Liver (tissue), 9 donors: ENCODE results near the gene SENP7. TPM values are rescaled to one million over a fixed set of nuclear protein-coding genes. Genes with fewer than 3 reads are reported as not detected.

ENCODE experiments used
- DNase-seq: peaks from one replicate; pipeline ENCODE4 v3.0.0-alpha.2; 2017; ENCODE audit warnings: low spot score
- H3K27ac ChIP-seq, 2 donors: one replicate each; pipeline ENCODE4 v1.7.0; 2013; ENCODE audit warnings: inconsistent platforms in 2 of 2, low read length in 2 of 2, control low read depth in 1 of 2, low read depth in 1 of 2, mild to moderate bottlenecking in 1 of 2
- H3K27me3 ChIP-seq, 4 donors: one replicate each; pipeline versions ENCODE4 v1.6.1 to v1.7.0; 2013; ENCODE audit warnings: low read length in 3 of 4, inconsistent platforms in 1 of 4, mild to moderate bottlenecking in 1 of 4, moderate library complexity in 1 of 4; ENCODE audit not compliant: control insufficient read depth in 4 of 4, insufficient read depth in 4 of 4
- H3K36me3 ChIP-seq, 4 donors: one replicate each; pipeline versions ENCODE4 v1.6.1 to v1.7.0; 2013; ENCODE audit warnings: low read length in 3 of 4, mild to moderate bottlenecking in 3 of 4, low read depth in 1 of 4, moderate library complexity in 1 of 4; ENCODE audit not compliant: control insufficient read depth in 4 of 4, insufficient read depth in 3 of 4
- H3K4me1 ChIP-seq, 4 donors: one replicate each; pipeline versions ENCODE4 v1.6.1 to v1.7.0; 2013; ENCODE audit warnings: low read length in 3 of 4, mild to moderate bottlenecking in 3 of 4, moderate library complexity in 1 of 4; ENCODE audit not compliant: control insufficient read depth in 4 of 4, insufficient read depth in 4 of 4
- H3K4me3 ChIP-seq, 3 donors: one replicate each; pipeline versions ENCODE4 v1.6.1 to v1.7.0; 2013; ENCODE audit warnings: low read length in 3 of 3, control low read depth in 1 of 3, low read depth in 1 of 3, mild to moderate bottlenecking in 1 of 3
- H3K9ac ChIP-seq, 2 donors: one replicate each; pipeline ENCODE4 v1.7.0; 2013; ENCODE audit warnings: low read length in 2 of 2, mild to moderate bottlenecking in 2 of 2, moderate library complexity in 2 of 2, control low read depth in 1 of 2, low read depth in 1 of 2
- H3K9me3 ChIP-seq, 4 donors: one replicate each; pipeline versions ENCODE4 v1.6.1 to v1.7.0; 2013; ENCODE audit warnings: low read length in 3 of 4; ENCODE audit not compliant: control insufficient read depth in 4 of 4
- FOXA1 ChIP-seq: IDR thresholded peaks from 2 replicates; pipeline ENCODE4 v1.6.1; 2016; ENCODE audit warnings: antibody characterized with exemption
- GABPA ChIP-seq, 2 donors: IDR thresholded peaks in 1 of 2; conservative IDR thresholded peaks in 1 of 2; 2 replicates each; pipeline ENCODE4 v1.6.1; 2016; ENCODE audit warnings: antibody characterized with exemption in 2 of 2, mild to moderate bottlenecking in 1 of 2, moderate library complexity in 1 of 2
- HNF4A ChIP-seq, 2 donors: conservative IDR thresholded peaks; 2 replicates each; pipeline ENCODE4 v1.6.1; 2016; ENCODE audit warnings: antibody characterized with exemption in 2 of 2, mild to moderate bottlenecking in 2 of 2
- HNF4G ChIP-seq: IDR thresholded peaks from 2 replicates; pipeline ENCODE4 v1.6.1; 2016; ENCODE audit warnings: antibody characterized with exemption
- JUND ChIP-seq, 2 donors: IDR thresholded peaks; 2 replicates each; pipeline ENCODE4 v1.6.1; 2016; ENCODE audit warnings: antibody characterized with exemption in 2 of 2
- NR2F2 ChIP-seq: IDR thresholded peaks from 2 replicates; pipeline ENCODE4 v1.6.1; 2016; ENCODE audit warnings: antibody characterized with exemption
- RAD21 ChIP-seq, 2 donors: IDR thresholded peaks; 2 replicates each; pipeline ENCODE4 v1.6.1; 2016; ENCODE audit warnings: antibody characterized with exemption in 2 of 2, mild to moderate bottlenecking in 2 of 2
- RXRA ChIP-seq, 2 donors: IDR thresholded peaks; 2 replicates each; pipeline ENCODE4 v1.6.1; 2017 to 2018; ENCODE audit warnings: antibody characterized with exemption in 2 of 2, mild to moderate bottlenecking in 1 of 2
- SP1 ChIP-seq: IDR thresholded peaks from 2 replicates; pipeline ENCODE4 v1.6.1; 2018; ENCODE audit warnings: antibody characterized with exemption, mild to moderate bottlenecking
- TAF1 ChIP-seq: conservative IDR thresholded peaks from 2 replicates; pipeline ENCODE4 v1.6.1; 2016; ENCODE audit warnings: antibody characterized with exemption, mild to moderate bottlenecking
- YY1 ChIP-seq: IDR thresholded peaks from 2 replicates; pipeline ENCODE4 v1.6.1; 2016; ENCODE audit warnings: antibody characterized with exemption, mild to moderate bottlenecking
- WGBS: extraction: QIAGEN DNeasy Blood & Tissue Kit; methylation state at CpG from one replicate; pipeline ENCODE4 v1.1.7; 2013; 5-methylcytosine and 5-hydroxymethylcytosine counted together
- polyA plus RNA-seq, 2 donors: library from polyadenylated mRNA; stranded (reverse) in 1 of 2; unstranded in 1 of 2; fragments of 200-250 nt in 1 of 2; fragments of >200 nt in 1 of 2; fragmentation: Nextera tagmentation in 1 of 2; extraction: Ambion mirVana in 1 of 2; gene quantifications; one replicate each; pipeline versions ENCODE4 v1.2.1 to v1.2.3, GENCODE V29; 2013 to 2015
- total RNA-seq, 2 donors: library from RNA; depleted of rRNA; stranded (reverse); fragments of >200 nt; gene quantifications; one replicate each; pipeline ENCODE4 v1.2.3, GENCODE V29; 2014
- TF ChIP-seq, protein P1 (sequence below): fragments of 150-350 bp; IDR thresholded peaks from 2 replicates; pipeline ENCODE4 v1.5.1; 2017; ENCODE audit warnings: improper control_type of control experiment, low read depth, low read length; ENCODE audit not compliant: missing input control
- TF ChIP-seq, protein P2 (sequence below): IDR thresholded peaks from 2 replicates; pipeline ENCODE4 v1.6.1; 2016; ENCODE audit warnings: antibody characterized with exemption
- TF ChIP-seq, protein P3 (sequence below): IDR thresholded peaks from 2 replicates; pipeline ENCODE4 v1.6.1; 2016; ENCODE audit warnings: antibody characterized with exemption
- donor health status: healthy.
- donor health status: healthy.
- donor health status: healthy.
- donor health status: healthy.
- donor health status: healthy.

SENP7 gene
- total and polyA plus RNA-seq, 4 donors, result 1.9 to 18.5 (median 6.8) TPM

DNA sequence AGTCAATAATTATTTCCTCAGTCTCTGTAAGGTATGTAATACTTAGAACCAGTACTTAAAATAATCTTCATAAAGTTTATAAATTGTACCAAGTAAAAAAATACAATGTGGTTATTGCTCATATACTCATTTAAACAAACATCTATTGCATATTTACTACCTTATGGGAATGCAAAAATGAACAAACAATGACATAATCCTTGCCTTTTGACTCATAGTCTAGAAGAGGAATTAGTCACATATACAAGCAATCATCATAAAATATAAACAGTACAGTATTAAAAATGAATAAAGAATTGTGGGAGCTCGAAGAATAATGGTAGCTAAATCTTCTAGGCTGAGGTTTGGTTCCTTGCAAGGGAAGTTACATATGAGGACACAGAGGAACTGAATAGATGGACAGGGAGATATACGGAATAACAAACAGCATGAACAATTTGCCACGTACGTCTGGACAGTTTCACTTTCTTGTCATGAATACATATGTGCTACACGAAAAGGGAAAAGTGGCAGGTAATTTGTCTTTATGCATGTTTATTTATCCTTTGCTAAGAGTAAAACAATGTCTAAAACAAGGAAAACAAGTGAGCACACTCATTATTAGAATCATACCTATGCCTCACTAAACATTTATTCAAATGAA lies 209.8 kb downstream of the SENP7 start:
- DNase-seq, result no peak
- Histone ChIP-seq H3K9me3 (peaks cover 0 to 6% (median 1%) of the 10 kb centered on the region in 4 donors), H3K27me3 (no peaks in the 10 kb centered on the region), H3K9ac (no peak overlapping the region), H3K4me1 (no peaks in the 10 kb centered on the region), H3K4me3 (no peak overlapping the region), H3K27ac (no peak overlapping the region), H3K36me3 (no peaks in the 10 kb centered on the region)
- TF ChIP-seq SP1 (no peak), YY1 (no peak)
- 77% methylated on average over 5 of the region's 5 CpGs for WGBS

DNA sequence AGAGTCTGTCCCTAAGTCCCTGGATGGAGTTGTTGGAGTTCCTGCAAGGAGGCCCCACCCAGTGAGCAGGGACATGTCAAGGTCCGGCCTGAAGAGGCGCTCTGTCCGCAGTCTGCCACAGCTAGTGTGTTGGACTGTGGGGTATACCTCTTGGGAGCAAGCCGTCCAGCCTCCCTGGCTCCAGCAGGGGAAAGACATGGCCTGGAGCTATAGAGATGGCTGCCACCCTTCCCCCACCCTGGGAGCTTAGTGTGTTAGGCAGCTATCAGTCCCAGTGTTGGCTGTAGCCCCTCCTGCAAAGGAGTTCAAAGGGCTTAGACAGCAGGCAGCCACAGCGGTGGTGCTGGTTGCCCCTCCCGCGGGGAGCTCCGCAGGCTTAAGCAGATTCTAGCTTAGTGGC lies 212.9 kb downstream of the SENP7 start:
- Histone ChIP-seq H3K27ac (no peak overlapping the region), H3K9ac (no peak overlapping the region), H3K27me3 (no peaks in the 10 kb centered on the region), H3K9me3 (no peaks in the 10 kb centered on the region), H3K4me3 (no peak overlapping the region), H3K36me3 (no peaks in the 10 kb centered on the region), H3K4me1 (no peaks in the 10 kb centered on the region)
- TF ChIP-seq YY1 (no peak), FOXA1 (no peak), TAF1 (no peak), NR2F2 (no peak), SP1 (no peak), RXRA (IDR thresholded peaks at IDR 0.05) (no peak), GABPA (IDR thresholded peaks at IDR 0.05 in 1 of 2, conservative IDR thresholded peaks at IDR 0.05 in 1 of 2) (no peak), JUND (IDR thresholded peaks at IDR 0.05) (no peak), HNF4A (conservative IDR thresholded peaks at IDR 0.05) (no peak), RAD21 (IDR thresholded peaks at IDR 0.05) (no peak), HNF4G (no peak)
- TF ChIP-seq, protein P1, sequence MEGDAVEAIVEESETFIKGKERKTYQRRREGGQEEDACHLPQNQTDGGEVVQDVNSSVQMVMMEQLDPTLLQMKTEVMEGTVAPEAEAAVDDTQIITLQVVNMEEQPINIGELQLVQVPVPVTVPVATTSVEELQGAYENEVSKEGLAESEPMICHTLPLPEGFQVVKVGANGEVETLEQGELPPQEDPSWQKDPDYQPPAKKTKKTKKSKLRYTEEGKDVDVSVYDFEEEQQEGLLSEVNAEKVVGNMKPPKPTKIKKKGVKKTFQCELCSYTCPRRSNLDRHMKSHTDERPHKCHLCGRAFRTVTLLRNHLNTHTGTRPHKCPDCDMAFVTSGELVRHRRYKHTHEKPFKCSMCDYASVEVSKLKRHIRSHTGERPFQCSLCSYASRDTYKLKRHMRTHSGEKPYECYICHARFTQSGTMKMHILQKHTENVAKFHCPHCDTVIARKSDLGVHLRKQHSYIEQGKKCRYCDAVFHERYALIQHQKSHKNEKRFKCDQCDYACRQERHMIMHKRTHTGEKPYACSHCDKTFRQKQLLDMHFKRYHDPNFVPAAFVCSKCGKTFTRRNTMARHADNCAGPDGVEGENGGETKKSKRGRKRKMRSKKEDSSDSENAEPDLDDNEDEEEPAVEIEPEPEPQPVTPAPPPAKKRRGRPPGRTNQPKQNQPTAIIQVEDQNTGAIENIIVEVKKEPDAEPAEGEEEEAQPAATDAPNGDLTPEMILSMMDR, result no peak
- TF ChIP-seq, protein P2, sequence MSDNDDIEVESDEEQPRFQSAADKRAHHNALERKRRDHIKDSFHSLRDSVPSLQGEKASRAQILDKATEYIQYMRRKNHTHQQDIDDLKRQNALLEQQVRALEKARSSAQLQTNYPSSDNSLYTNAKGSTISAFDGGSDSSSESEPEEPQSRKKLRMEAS, result no peak
- TF ChIP-seq, protein P3, sequence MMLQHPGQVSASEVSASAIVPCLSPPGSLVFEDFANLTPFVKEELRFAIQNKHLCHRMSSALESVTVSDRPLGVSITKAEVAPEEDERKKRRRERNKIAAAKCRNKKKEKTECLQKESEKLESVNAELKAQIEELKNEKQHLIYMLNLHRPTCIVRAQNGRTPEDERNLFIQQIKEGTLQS, result no peak
- DNase-seq, result no peak
- 81% methylated on average over 8 of the region's 8 CpGs for WGBS

DNA sequence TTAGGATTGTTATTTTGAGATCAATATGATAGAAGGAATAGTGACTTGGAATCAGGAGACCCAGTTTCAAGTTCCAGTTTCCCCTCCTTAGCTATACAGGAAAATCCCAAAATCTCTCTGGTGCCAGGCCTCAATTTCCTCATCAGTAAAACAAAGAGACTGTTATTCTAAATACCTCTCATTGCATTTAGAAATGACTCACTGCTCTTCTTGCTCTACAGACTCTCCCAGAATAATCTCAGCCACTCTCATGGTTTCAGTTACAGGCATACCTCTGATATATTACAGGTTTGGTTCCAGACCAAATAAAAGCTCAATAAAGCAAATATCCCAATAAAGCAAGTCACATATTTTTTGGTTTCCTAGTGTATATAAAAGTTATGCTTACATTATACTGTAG lies 221.0 kb downstream of the SENP7 start:
- H3K4me1 ChIP-seq, result no peaks in the 10 kb centered on the region
- H3K36me3 ChIP-seq, result no peaks in the 10 kb centered on the region
- H3K27me3 ChIP-seq, result no peaks in the 10 kb centered on the region
- TF ChIP-seq HNF4G (no peak), RXRA (IDR thresholded peaks at IDR 0.05) (no peak)
- H3K9ac ChIP-seq, result no peak overlapping the region
- no peak for DNase-seq
- no peak overlapping the region for H3K4me3 ChIP-seq
- H3K9me3 ChIP-seq, result no peaks in the 10 kb centered on the region
- no peak overlapping the region for H3K27ac ChIP-seq
